ENCODE measurements around the gene PRICKLE1. TPM values are rescaled to one million over a fixed set of nuclear protein-coding genes. Genes with fewer than 3 reads are reported as not detected.

Gene PRICKLE1
- total and polyA plus RNA-seq, 2 donors (not counting 1 experiment from before 2014, with no cell fraction given) = 6.3 to 21.6 TPM

GRCh38 chr12:42477941-42478340, 111.6 kb downstream of the PRICKLE1 start:
- Histone ChIP-seq H3K9ac (ENCODE audit: low read length) (no peak overlapping the region), H3K9me3 (ENCODE audit: control extremely low read depth in 1 of 3, control insufficient read depth in 2 of 3, insufficient read depth in 1 of 3, low read length in 2 of 3) (peaks cover 0 to 5% (median 0%) of the 10 kb centered on the region in 3 donors), H3K4me3 (ENCODE audit: control extremely low read depth in 1 of 5, extremely low read depth in 1 of 5, insufficient read depth in 1 of 5, low read depth in 2 of 5, low read length in 4 of 5) (no peak overlapping the region), H2AFZ (ENCODE audit: insufficient read depth, low read depth, low read length, poor library complexity, severe bottlenecking) (no peak overlapping the region), H3K27me3 (replicated peaks in 1 of 4; ENCODE audit: control extremely low read depth in 1 of 4, control insufficient read depth in 3 of 4, insufficient read depth in 4 of 4, low read length in 3 of 4) (no peaks in the 10 kb centered on the region), H4K20me1 (ENCODE audit: control insufficient read depth, insufficient read depth, low read length, poor library complexity, severe bottlenecking) (no peaks in the 10 kb centered on the region), H3K79me2 (ENCODE audit: control insufficient read depth, insufficient read depth, low read length) (peaks cover 96% of the 10 kb centered on the region), H3K4me1 (ENCODE audit: control insufficient read depth in 2 of 2, insufficient read depth in 2 of 2, low read length in 2 of 2) (peaks cover 77 to 79% of the 10 kb centered on the region in 2 donors), H3K4me2 (replicated peaks; ENCODE audit: low read depth, low read length, poor library complexity, severe bottlenecking) (no peak overlapping the region), H3K36me3 (replicated peaks in 1 of 2; ENCODE audit: control extremely low read depth in 1 of 2, control insufficient read depth in 1 of 2, extremely low read depth in 1 of 2, insufficient read depth in 2 of 2, low read length in 1 of 2) (no peaks in the 10 kb centered on the region), H3K27ac (ENCODE audit: low read length in 2 of 2) (peak overlapping the region in 1 of 2 donors; percentile 11)
- H3K9me3 Mint-ChIP-seq (ENCODE audit: insufficient read depth) = no peaks in the 10 kb centered on the region
- WGBS (ENCODE audit: insufficient coverage) = no CpG with 5 or more reads among the region's 1 CpG
- DNase-seq = no peak
- ChIA-PET POLR2A (no interaction called here), CTCF (interaction anchor here (8.0 to 8.1 kb wide), 2 partner anchors 7 to 91 kb away, joined by 110 to 111 read pairs; no protein-coding TSS in a partner anchor)
- H3K4me1 Mint-ChIP-seq = peaks cover 73% of the 10 kb centered on the region
- no peak overlapping the region for H3K4me3 Mint-ChIP-seq
- no peak for ATAC-seq (ENCODE audit: low read depth)
- H3K27me3 Mint-ChIP-seq = no peaks in the 10 kb centered on the region
- no peak for TF ChIP-seq CTCF (IDR thresholded peaks at IDR 0.05)
- no peak for TF ChIP-seq EZH2 (IDR thresholded peaks at IDR 0.05; ENCODE audit: borderline replicate concordance, insufficient read depth, low read depth, low read length, poor library complexity, severe bottlenecking)
- H3K27ac Mint-ChIP-seq = peak overlapping the region; percentile 5
- intact Hi-C loops (cut with micrococcal nuclease) = no loop called here

- no peak for TF ChIP-seq EZH2 (IDR thresholded peaks at IDR 0.05; ENCODE audit: borderline replicate concordance, insufficient read depth, low read depth, low read length, poor library complexity, severe bottlenecking)
- TF ChIP-seq CTCF (IDR thresholded peaks at IDR 0.05) = no peak
- H3K27ac Mint-ChIP-seq = peak overlapping the region; percentile 79
- Histone ChIP-seq H3K27me3 (replicated peaks in 1 of 4; ENCODE audit: control extremely low read depth in 1 of 4, control insufficient read depth in 3 of 4, insufficient read depth in 4 of 4, low read length in 3 of 4) (no peaks in the 10 kb centered on the region), H3K36me3 (replicated peaks in 1 of 2; ENCODE audit: control extremely low read depth in 1 of 2, control insufficient read depth in 1 of 2, extremely low read depth in 1 of 2, insufficient read depth in 2 of 2, low read length in 1 of 2) (peaks cover 0 to 4% of the 10 kb centered on the region in 2 experiments), H3K4me2 (replicated peaks; ENCODE audit: low read depth, low read length, poor library complexity, severe bottlenecking) (peak overlapping the region; percentile 47), H3K79me2 (ENCODE audit: control insufficient read depth, insufficient read depth, low read length) (peaks cover 88% of the 10 kb centered on the region), H3K27ac (ENCODE audit: low read length in 2 of 2) (peak overlapping the region; percentile 5 to 26), H2AFZ (ENCODE audit: insufficient read depth, low read depth, low read length, poor library complexity, severe bottlenecking) (peak overlapping the region; percentile 16), H4K20me1 (ENCODE audit: control insufficient read depth, insufficient read depth, low read length, poor library complexity, severe bottlenecking) (no peaks in the 10 kb centered on the region), H3K9ac (ENCODE audit: low read length) (peak overlapping the region; percentile 14), H3K4me3 (ENCODE audit: control extremely low read depth in 1 of 5, extremely low read depth in 1 of 5, insufficient read depth in 1 of 5, low read depth in 2 of 5, low read length in 4 of 5) (peak overlapping the region in 2 of 5 experiments; percentile 18 to 25), H3K4me1 (ENCODE audit: control insufficient read depth in 2 of 2, insufficient read depth in 2 of 2, low read length in 2 of 2) (peaks cover 81 to 84% of the 10 kb centered on the region in 2 donors), H3K9me3 (ENCODE audit: control extremely low read depth in 1 of 3, control insufficient read depth in 2 of 3, insufficient read depth in 1 of 3, low read length in 2 of 3) (peaks cover 0 to 5% (median 0%) of the 10 kb centered on the region in 3 donors)
- H3K27me3 Mint-ChIP-seq = no peaks in the 10 kb centered on the region
- peak; percentile 73 for ATAC-seq (ENCODE audit: low read depth)
- intact Hi-C loops (cut with micrococcal nuclease) = no loop called here
- peak overlapping the region; percentile 72 for H3K4me3 Mint-ChIP-seq
- peak; percentile 55 for DNase-seq
- no CpG with 5 or more reads among the region's 3 CpGs for WGBS (ENCODE audit: insufficient coverage)
- ChIA-PET POLR2A (no interaction called here), CTCF (interaction anchor here (0.7 to 8.0 kb wide), 3 partner anchors 6 to 330 kb away, joined by 3 to 111 read pairs (median 6); no protein-coding TSS in a partner anchor)
- H3K9me3 Mint-ChIP-seq (ENCODE audit: insufficient read depth) = no peaks in the 10 kb centered on the region
- peaks cover 76% of the 10 kb centered on the region for H3K4me1 Mint-ChIP-seq
Measured at GRCh38 chr12:42475106-42475505, 114.4 kb downstream of the PRICKLE1 start.
